Body of pancreas (tissue), 4 donors: ENCODE results near the gene TTC23L. TPM values are rescaled to one million over a fixed set of nuclear protein-coding genes. Genes with fewer than 3 reads are reported as not detected.

Experiments used
- ATAC-seq: fragments of 150-250 bp; one replicate; pipeline ENCODE4 v1.9.1; 2016
- DNase-seq, 4 donors: peaks; one replicate each; pipeline ENCODE4 v3.0.0-alpha.2; 2019
- H3K27ac ChIP-seq, 4 donors: fragments of 200-600 bp; sonication (generic); 1 replicate in 3 of 4; 2 replicates in 1 of 4; pipeline versions ENCODE4 v1.5.1 to v1.6.1; 2016 to 2019; ENCODE audit warnings: mild to moderate bottlenecking in 1 of 4, mixed read lengths in 1 of 4, moderate library complexity in 1 of 4
- H3K27me3 ChIP-seq, 2 donors: fragments of 200-600 bp; sonication (generic); one replicate each; pipeline ENCODE4 v1.6.0; 2016; ENCODE audit warnings: mild to moderate bottlenecking in 1 of 2
- H3K36me3 ChIP-seq, 2 donors: fragments of 200-600 bp; sonication (generic); replicated peaks in 1 of 2; 2 replicates each; pipeline ENCODE4 v1.5.1; 2016; ENCODE audit warnings: low read depth in 2 of 2; ENCODE audit not compliant: insufficient read depth in 1 of 2
- H3K4me1 ChIP-seq: fragments of 200-600 bp; sonication (generic); one replicate; pipeline ENCODE4 v1.6.0; 2016
- H3K4me3 ChIP-seq, 2 donors: fragments of 200-600 bp; sonication (generic); 1 replicate in 1 of 2; 2 replicates in 1 of 2; pipeline ENCODE4 v1.5.1; 2016 to 2019
- H3K9me3 ChIP-seq, 3 donors: fragments of 200-600 bp; sonication (generic); 1 replicate in 2 of 3; 2 replicates in 1 of 3; pipeline ENCODE4 v1.5.1; 2016
- CTCF ChIP-seq, 7 experiments: fragments of 450-650 bp in 4 of 7; fragments of 200-600 bp in 3 of 7; sonication (generic) in 3 of 7; IDR thresholded peaks; one replicate each; pipeline ENCODE4 v1.5.1; 2016 to 2019; ENCODE audit warnings: antibody characterized with exemption in 7 of 7
- POLR2A ChIP-seq, 3 donors: fragments of 450-650 bp; IDR thresholded peaks; one replicate each; pipeline ENCODE4 v1.6.1; 2016; ENCODE audit warnings: antibody characterized with exemption in 3 of 3, mild to moderate bottlenecking in 2 of 3
- whole genome bisulfite sequencing, 2 donors: methylation state at CpG; one replicate each; pipeline ENCODE4 v1.1.5; 2017; 5-methylcytosine and 5-hydroxymethylcytosine counted together
- intact Hi-C: fragments of 100-400 bp; cut with DNase I; formaldehyde crosslinking; loops from one replicate; pipeline ENCODE4 v1.15.1; 2023
- total RNA-seq, 2 donors: library from RNA; depleted of rRNA; stranded (reverse); fragments of >200 nt; gene quantifications; one replicate each; pipeline ENCODE4 v1.1.0, GENCODE V29; 2016

TTC23L gene
- total RNA-seq, 2 donors from 2014 or later, result 1.3 TPM; not detected in 1

- H3K27me3 ChIP-seq, result no peaks in the 10 kb centered on the region
- 96 to 100% methylated on average over 2 of the region's 2 CpGs for WGBS, 2 donors
- no peak overlapping the region for H3K4me3 ChIP-seq
- H3K36me3 ChIP-seq, result peaks cover 0 to 17% of the 10 kb centered on the region in 2 donors
- H3K4me1 ChIP-seq, result no peaks in the 10 kb centered on the region
- intact Hi-C loops, result no loop called here
- no peak overlapping the region for H3K27ac ChIP-seq
- H3K9me3 ChIP-seq, result no peaks in the 10 kb centered on the region
- no peak for DNase-seq
- ATAC-seq, result no peak
- no peak for TF ChIP-seq CTCF (IDR thresholded peaks at IDR 0.05)
- no peak for TF ChIP-seq POLR2A (IDR thresholded peaks at IDR 0.05)
Measured at GRCh38 chr5:34944044-34944443, 105.1 kb downstream of the TTC23L start.

GRCh38 chr5:34944460-34945047 is 105.6 kb downstream of the TTC23L start:
- Histone ChIP-seq H3K27ac (no peak overlapping the region), H3K4me3 (no peak overlapping the region), H3K9me3 (no peaks in the 10 kb centered on the region), H3K36me3 (peaks cover 0 to 16% of the 10 kb centered on the region in 2 donors), H3K27me3 (no peaks in the 10 kb centered on the region), H3K4me1 (no peaks in the 10 kb centered on the region)
- no peak for DNase-seq
- TF ChIP-seq POLR2A (IDR thresholded peaks at IDR 0.05) (no peak), CTCF (IDR thresholded peaks at IDR 0.05) (no peak)
- intact Hi-C loops, result no loop called here
- ATAC-seq, result no peak
- WGBS, 2 donors, result 79 to 82% methylated on average over 11 of the region's 11 CpGs

Other genes starting within 250 kb of the TTC23L start
- 10 to 100 TPM; 25.7 to 27.5 TPM for gene RAI14, start 182.8 kb upstream of the TTC23L start, total RNA-seq
- 1 to 10 TPM; 4.0 to 8.6 TPM for gene RAD1, start 76.3 kb downstream of the TTC23L start, total RNA-seq
- 1 to 10 TPM; 5.6 to 9.3 TPM for gene BRIX1, start 76.5 kb downstream of the TTC23L start, total RNA-seq
- 10 to 100 TPM; 26.7 to 29.6 TPM for gene DNAJC21, start 90.4 kb downstream of the TTC23L start, total RNA-seq
- not detected for gene AGXT2, start 208.8 kb downstream of the TTC23L start, total RNA-seq